Natural killer cell (primary cell): ENCODE data around the gene ASIC2. TPM values are rescaled to one million over a fixed set of nuclear protein-coding genes. Genes with fewer than 3 reads are reported as not detected.

Source experiments
- ATAC-seq, 3 donors: fragments of 150-1000 bp in 2 of 3; fragments of 200-7000 bp in 1 of 3; cut with Tn5 transposase; 1 replicate in 1 of 3; 2 replicates in 2 of 3; pipeline ENCODE4 v1.10.0; 2021; ENCODE audit warnings: mild to moderate bottlenecking in 2 of 3, moderate library complexity in 2 of 3
- DNase-seq, 2 donors: peaks; one replicate each; pipeline versions ENCODE4 v3.0.0 to v3.0.0-alpha.2; 2013 to 2021; ENCODE audit warnings: mixed read lengths in 1 of 2
- H3K27ac ChIP-seq: one replicate; pipeline ENCODE4 v1.5.1; 2013; ENCODE audit warnings: mild to moderate bottlenecking, low read length
- H3K27me3 ChIP-seq: one replicate; pipeline ENCODE4 v1.6.1; 2013; ENCODE audit warnings: low read length; ENCODE audit not compliant: control insufficient read depth, insufficient read depth
- H3K36me3 ChIP-seq: one replicate; pipeline ENCODE4 v1.6.1; 2013; ENCODE audit warnings: low read length; ENCODE audit not compliant: control insufficient read depth, insufficient read depth
- H3K4me1 ChIP-seq: one replicate; pipeline ENCODE4 v1.6.1; 2013; ENCODE audit warnings: low read length; ENCODE audit not compliant: control insufficient read depth, insufficient read depth
- H3K4me3 ChIP-seq: one replicate; pipeline ENCODE4 v1.5.1; 2013; ENCODE audit warnings: low read length
- H3K9me3 ChIP-seq: one replicate; pipeline ENCODE4 v1.6.1; 2013; ENCODE audit warnings: low read length; ENCODE audit not compliant: control insufficient read depth, insufficient read depth
- H3K27ac Mint-ChIP-seq, 2 donors: one replicate each; pipeline ENCODE4 v1.8.0; 2022; ENCODE audit warnings: mild to moderate bottlenecking in 2 of 2, mixed read lengths in 2 of 2, moderate library complexity in 1 of 2
- H3K27me3 Mint-ChIP-seq, 2 donors: one replicate each; pipeline ENCODE4 v1.8.0; 2022; ENCODE audit warnings: low read depth in 2 of 2, mixed read lengths in 2 of 2
- H3K36me3 Mint-ChIP-seq: one replicate; pipeline ENCODE4 v1.8.0; 2022; ENCODE audit warnings: mixed read lengths
- H3K4me1 Mint-ChIP-seq, 2 donors: one replicate each; pipeline ENCODE4 v1.8.0; 2022; ENCODE audit warnings: mixed read lengths in 2 of 2
- H3K4me3 Mint-ChIP-seq: one replicate; pipeline ENCODE4 v1.8.0; 2022; ENCODE audit warnings: mild to moderate bottlenecking, moderate library complexity, mixed read lengths
- H3K9me3 Mint-ChIP-seq, 2 donors: one replicate each; pipeline ENCODE4 v1.8.0; 2022; ENCODE audit warnings: mixed read lengths in 2 of 2
- CTCF ChIP-seq: fragments of 200-600 bp; IDR thresholded peaks from one replicate; pipeline ENCODE4 v1.8.0; 2022; ENCODE audit warnings: antibody characterized with exemption
- WGBS: methylation state at CpG from one replicate; pipeline ENCODE4 v1.1.7; 2013; ENCODE audit warnings: missing lambda C conversion rate; ENCODE audit not compliant: insufficient coverage; 5-methylcytosine and 5-hydroxymethylcytosine counted together
- intact Hi-C: fragments of 100-400 bp; cut with micrococcal nuclease; formaldehyde crosslinking; loops from one replicate; pipeline ENCODE4 v1.14.2; 2022
- total RNA-seq, 4 donors: library from RNA; stranded (reverse); fragments of 120-200 nt in 1 of 4; gene quantifications; one replicate each; pipeline versions ENCODE4 v1.2.3 to v1.2.4, GENCODE V29; 2013 to 2022

Gene ASIC2
- total RNA-seq, 3 donors from 2014 or later (not counting 1 experiment from before 2014, with no cell fraction given), result not detected

- DNase-seq (no peak), ATAC-seq (no peak)
- Histone ChIP-seq H3K4me3 (no peak overlapping the region), H3K27ac (no peak overlapping the region), H3K36me3 (no peaks in the 10 kb centered on the region), H3K4me1 (no peaks in the 10 kb centered on the region), H3K9me3 (no peaks in the 10 kb centered on the region), H3K27me3 (no peaks in the 10 kb centered on the region)
- peaks cover 17 to 41% of the 10 kb centered on the region in 2 donors for H3K27me3 Mint-ChIP-seq
- H3K4me1 Mint-ChIP-seq, result no peaks in the 10 kb centered on the region
- WGBS, result 57% methylated on average over 5 of the region's 8 CpGs
- no peak overlapping the region for H3K27ac Mint-ChIP-seq
- H3K4me3 Mint-ChIP-seq, result no peak overlapping the region
- no peaks in the 10 kb centered on the region for H3K36me3 Mint-ChIP-seq
- no peaks in the 10 kb centered on the region for H3K9me3 Mint-ChIP-seq
- intact Hi-C loops, result no loop called here
- TF ChIP-seq CTCF, result no peak
These were observed 12.7 kb downstream of the ASIC2 start for GRCh38 chr17:33280162-33280943.

GRCh38 chr17:33277436-33278100, 15.5 kb downstream of the ASIC2 start:
- no peak overlapping the region for H3K27ac Mint-ChIP-seq
- Histone ChIP-seq H3K27ac (no peak overlapping the region), H3K9me3 (no peaks in the 10 kb centered on the region), H3K36me3 (no peaks in the 10 kb centered on the region), H3K27me3 (no peaks in the 10 kb centered on the region), H3K4me1 (no peaks in the 10 kb centered on the region), H3K4me3 (no peak overlapping the region)
- no peaks in the 10 kb centered on the region for H3K9me3 Mint-ChIP-seq
- H3K27me3 Mint-ChIP-seq, result peaks cover 20 to 37% of the 10 kb centered on the region in 2 donors
- H3K36me3 Mint-ChIP-seq, result no peaks in the 10 kb centered on the region
- H3K4me3 Mint-ChIP-seq, result no peak overlapping the region
- H3K4me1 Mint-ChIP-seq, result no peaks in the 10 kb centered on the region
- DNase-seq (no peak), ATAC-seq (no peak)
- intact Hi-C loops, result no loop called here
- 61% methylated on average over 10 of the region's 10 CpGs for WGBS
- TF ChIP-seq CTCF, result no peak

GRCh38 chr17:33273743-33274410, 19.2 kb downstream of the ASIC2 start:
- Mint-ChIP-seq H3K27me3 (peaks cover 11 to 12% of the 10 kb centered on the region in 2 donors), H3K27ac (no peak overlapping the region), H3K4me3 (no peak overlapping the region), H3K4me1 (no peaks in the 10 kb centered on the region), H3K9me3 (peaks cover 0 to 3% of the 10 kb centered on the region in 2 donors), H3K36me3 (no peaks in the 10 kb centered on the region)
- intact Hi-C loops, result no loop called here
- no peaks in the 10 kb centered on the region for H3K27me3 ChIP-seq
- no peaks in the 10 kb centered on the region for H3K9me3 ChIP-seq
- no peaks in the 10 kb centered on the region for H3K4me1 ChIP-seq
- WGBS, result 51% methylated on average over 3 of the region's 3 CpGs
- ATAC-seq (no peak), DNase-seq (no peak)
- H3K4me3 ChIP-seq, result no peak overlapping the region
- no peaks in the 10 kb centered on the region for H3K36me3 ChIP-seq
- no peak overlapping the region for H3K27ac ChIP-seq
- no peak for TF ChIP-seq CTCF
